Coronary artery (tissue), 2 donors: ENCODE measurements around the gene KCNH6.

ENCODE experiments used
- DNase-seq: peaks from one replicate; pipeline ENCODE4 v3.0.0-alpha.2; 2017; ENCODE audit warnings: low spot score
- H3K27ac ChIP-seq, 2 donors: fragments of 200-600 bp; sonication (generic); one replicate each; pipeline ENCODE4 v1.5.1; 2016 to 2019
- H3K4me3 ChIP-seq: fragments of 200-600 bp; sonication (generic); 2 replicates; pipeline ENCODE4 v1.5.1; 2016; ENCODE audit warnings: mild to moderate bottlenecking, moderate library complexity
- TF ChIP-seq, protein P1 (sequence below): fragments of 200-600 bp; sonication (generic); IDR thresholded peaks from one replicate; pipeline ENCODE4 v1.5.1; 2019; ENCODE audit warnings: antibody characterized with exemption

KCNH6 gene

DNA sequence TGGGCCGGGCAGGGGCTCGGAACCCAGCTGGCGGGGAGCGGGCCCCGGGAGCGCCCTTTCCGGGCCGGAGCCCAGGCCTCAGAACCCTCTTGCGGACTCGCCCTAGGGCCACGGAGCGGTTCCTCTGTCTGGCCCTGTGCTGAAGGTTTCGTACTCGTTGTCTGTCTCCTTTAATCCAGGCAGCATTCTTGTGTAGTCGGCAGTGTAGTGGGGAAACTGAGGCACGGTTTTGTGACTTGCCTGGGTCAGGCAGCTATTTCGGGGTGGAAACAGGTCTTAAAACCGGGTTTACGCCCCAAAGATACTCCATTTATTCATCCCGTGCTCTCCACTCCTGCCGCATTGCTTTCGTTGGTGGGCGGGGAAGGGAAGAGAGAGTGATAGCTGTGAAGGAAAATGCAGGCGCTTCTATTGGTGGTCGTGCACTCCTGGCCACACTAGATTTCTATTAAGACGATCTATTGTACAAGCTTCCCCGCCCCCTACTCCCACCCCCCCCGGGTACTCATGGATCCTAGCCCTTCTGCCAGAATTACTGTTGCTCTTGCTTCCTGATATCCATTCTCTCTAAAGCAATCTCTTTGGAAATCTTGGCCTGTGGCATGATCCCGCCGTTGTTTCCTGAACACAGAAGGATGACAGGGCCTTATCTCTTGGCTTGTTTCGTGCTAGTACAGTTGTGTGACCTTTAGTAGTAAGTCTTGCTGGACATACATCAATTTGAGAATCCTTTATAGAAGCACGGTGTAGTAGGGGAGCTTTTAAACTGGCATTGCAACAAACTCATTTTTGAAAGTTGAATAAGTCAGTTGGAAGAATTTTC is 27.9 kb downstream of the KCNH6 start:
- Histone ChIP-seq H3K27ac (peak overlapping the region; percentile 87 to 94), H3K4me3 (peak overlapping the region; percentile 96)
- DNase-seq, result no peak
- TF ChIP-seq, protein P1, sequence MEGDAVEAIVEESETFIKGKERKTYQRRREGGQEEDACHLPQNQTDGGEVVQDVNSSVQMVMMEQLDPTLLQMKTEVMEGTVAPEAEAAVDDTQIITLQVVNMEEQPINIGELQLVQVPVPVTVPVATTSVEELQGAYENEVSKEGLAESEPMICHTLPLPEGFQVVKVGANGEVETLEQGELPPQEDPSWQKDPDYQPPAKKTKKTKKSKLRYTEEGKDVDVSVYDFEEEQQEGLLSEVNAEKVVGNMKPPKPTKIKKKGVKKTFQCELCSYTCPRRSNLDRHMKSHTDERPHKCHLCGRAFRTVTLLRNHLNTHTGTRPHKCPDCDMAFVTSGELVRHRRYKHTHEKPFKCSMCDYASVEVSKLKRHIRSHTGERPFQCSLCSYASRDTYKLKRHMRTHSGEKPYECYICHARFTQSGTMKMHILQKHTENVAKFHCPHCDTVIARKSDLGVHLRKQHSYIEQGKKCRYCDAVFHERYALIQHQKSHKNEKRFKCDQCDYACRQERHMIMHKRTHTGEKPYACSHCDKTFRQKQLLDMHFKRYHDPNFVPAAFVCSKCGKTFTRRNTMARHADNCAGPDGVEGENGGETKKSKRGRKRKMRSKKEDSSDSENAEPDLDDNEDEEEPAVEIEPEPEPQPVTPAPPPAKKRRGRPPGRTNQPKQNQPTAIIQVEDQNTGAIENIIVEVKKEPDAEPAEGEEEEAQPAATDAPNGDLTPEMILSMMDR, result no peak

GRCh38 chr17:63552211-63552610 is 29.1 kb downstream of the KCNH6 start:
- H3K4me3 ChIP-seq, result peak overlapping the region; percentile 54
- no peak for DNase-seq
- TF ChIP-seq, protein P1, result no peak
- H3K27ac ChIP-seq, result no peak overlapping the region

- TF ChIP-seq, protein P1, result no peak
- DNase-seq, result no peak
- no peak overlapping the region for H3K4me3 ChIP-seq
- no peak overlapping the region for H3K27ac ChIP-seq
Measured at GRCh38 chr17:63555500-63556156, 32.5 kb downstream of the KCNH6 start.

DNA sequence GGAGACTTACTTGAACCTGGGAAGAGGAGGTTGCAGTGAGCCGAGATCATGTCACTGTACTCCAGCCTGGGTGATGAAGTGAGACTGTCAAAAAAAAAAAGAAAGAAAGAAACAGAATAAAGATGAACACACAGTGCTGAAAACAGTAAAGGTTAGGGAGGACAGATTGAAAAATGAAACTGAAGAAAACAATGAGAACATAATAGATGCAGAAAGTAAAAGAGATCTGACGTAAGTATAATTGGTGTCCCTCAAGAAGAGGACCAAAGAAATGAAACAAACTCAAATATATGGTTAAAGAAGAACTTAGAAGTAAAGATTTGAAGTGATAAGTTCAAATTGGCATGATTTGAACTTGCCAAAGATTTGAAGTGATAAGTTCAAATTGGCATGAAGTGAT is 34.3 kb downstream of the KCNH6 start:
- no peak for DNase-seq
- no peak overlapping the region for H3K27ac ChIP-seq
- TF ChIP-seq, protein P1, result no peak

GRCh38 chr17:63558441-63558840 is 35.3 kb downstream of the KCNH6 start:
- DNase-seq, result no peak

More for the DNA sequence above, 34.3 kb downstream of the KCNH6 start:
- H3K4me3 ChIP-seq, result no peak overlapping the region

DNA sequence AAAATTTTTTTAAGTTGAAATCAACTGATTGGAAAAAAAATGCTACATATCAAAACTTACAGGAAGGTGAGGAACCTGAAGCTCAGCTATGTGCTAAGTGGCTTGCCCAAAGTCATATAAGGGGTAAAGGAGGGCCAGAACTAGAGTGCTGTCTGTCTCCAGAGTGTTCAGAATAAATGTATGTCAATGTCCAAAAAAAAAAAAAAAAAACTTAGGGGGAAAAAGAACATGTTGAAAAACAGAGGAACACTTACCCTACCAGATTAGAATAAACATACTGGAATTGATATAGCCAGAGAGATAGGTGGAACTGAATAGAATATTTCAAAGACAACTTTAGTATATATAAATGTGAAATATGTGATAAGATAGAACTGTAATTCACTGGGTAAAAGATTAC is 38.7 kb downstream of the KCNH6 start:
- Histone ChIP-seq H3K4me3 (no peak overlapping the region), H3K27ac (no peak overlapping the region)
- TF ChIP-seq, protein P1, result no peak
- DNase-seq, result no peak

More at GRCh38 chr17:63558441-63558840, 35.3 kb downstream of the KCNH6 start:
- Histone ChIP-seq H3K27ac (no peak overlapping the region), H3K4me3 (no peak overlapping the region)
- TF ChIP-seq, protein P1, result no peak
